Putamen (tissue), 1 donor: ENCODE data around the gene DDX41.

Experiments
- DNase-seq: peaks from one replicate; pipeline ENCODE4 v3.0.0-alpha.2; 2016; ENCODE audit warnings: low spot score

Gene DDX41

GRCh38 chr5:177513500-177513899 lies 3.3 kb downstream of the DDX41 start:
- no peak for DNase-seq

- no peak for DNase-seq
Measured at GRCh38 chr5:177512736-177513380, 3.9 kb downstream of the DDX41 start.

- DNase-seq, result no peak
Measured at GRCh38 chr5:177511796-177512675, 4.7 kb downstream of the DDX41 start.

GRCh38 chr5:177511181-177511580 lies 5.6 kb downstream of the DDX41 start:
- no peak for DNase-seq

- DNase-seq, result no peak
Measured at GRCh38 chr5:177510567-177511053, 6.2 kb downstream of the DDX41 start.

GRCh38 chr5:177509991-177510566 lies 6.7 kb downstream of the DDX41 start:
- DNase-seq, result no peak

GRCh38 chr5:177509381-177509951 lies 7.3 kb downstream of the DDX41 start, which contains the start of gene DOK3:
Gene DOK3 (minus strand): TSS chr5:177509826. CDS start chr5:177509540, 286 bp downstream.
- DNase-seq, result no peak

- DNase-seq, result no peak
Measured at GRCh38 chr5:177508837-177509236, 7.9 kb downstream of the DDX41 start.

- DNase-seq, result no peak
Measured at GRCh38 chr5:177508221-177508611, 8.5 kb downstream of the DDX41 start.

- no peak for DNase-seq
Measured at GRCh38 chr5:177507596-177508220, 9.1 kb downstream of the DDX41 start.

GRCh38 chr5:177507165-177507564 lies 9.6 kb downstream of the DDX41 start:
- DNase-seq, result no peak

GRCh38 chr5:177505075-177505474 lies 11.7 kb downstream of the DDX41 start:
- no peak for DNase-seq

GRCh38 chr5:177504086-177505056 lies 12.4 kb downstream of the DDX41 start:
- no peak for DNase-seq

- DNase-seq, result no peak
Measured at GRCh38 chr5:177503351-177504085, 13.2 kb downstream of the DDX41 start.

GRCh38 chr5:177502886-177503285 lies 13.9 kb downstream of the DDX41 start:
- no peak for DNase-seq

- peak; percentile 44 for DNase-seq
Measured at GRCh38 chr5:177501874-177502678, 14.7 kb downstream of the DDX41 start.

GRCh38 chr5:177500685-177501522 lies 15.9 kb downstream of the DDX41 start:
- peak; percentile 72 for DNase-seq

GRCh38 chr5:177499842-177500241 lies 16.9 kb downstream of the DDX41 start:
- no peak for DNase-seq
